GM18868 (cell line): ENCODE measurements around the gene NRSN2.

Source experiments
- ATAC-seq: cut with Tn5 transposase; IDR thresholded peaks from one replicate; pipeline ENCODE4 v1.9.1; 2021; ENCODE audit warnings: mild to moderate bottlenecking, moderate library complexity; ENCODE audit not compliant: unreplicated experiment

Gene NRSN2

DNA sequence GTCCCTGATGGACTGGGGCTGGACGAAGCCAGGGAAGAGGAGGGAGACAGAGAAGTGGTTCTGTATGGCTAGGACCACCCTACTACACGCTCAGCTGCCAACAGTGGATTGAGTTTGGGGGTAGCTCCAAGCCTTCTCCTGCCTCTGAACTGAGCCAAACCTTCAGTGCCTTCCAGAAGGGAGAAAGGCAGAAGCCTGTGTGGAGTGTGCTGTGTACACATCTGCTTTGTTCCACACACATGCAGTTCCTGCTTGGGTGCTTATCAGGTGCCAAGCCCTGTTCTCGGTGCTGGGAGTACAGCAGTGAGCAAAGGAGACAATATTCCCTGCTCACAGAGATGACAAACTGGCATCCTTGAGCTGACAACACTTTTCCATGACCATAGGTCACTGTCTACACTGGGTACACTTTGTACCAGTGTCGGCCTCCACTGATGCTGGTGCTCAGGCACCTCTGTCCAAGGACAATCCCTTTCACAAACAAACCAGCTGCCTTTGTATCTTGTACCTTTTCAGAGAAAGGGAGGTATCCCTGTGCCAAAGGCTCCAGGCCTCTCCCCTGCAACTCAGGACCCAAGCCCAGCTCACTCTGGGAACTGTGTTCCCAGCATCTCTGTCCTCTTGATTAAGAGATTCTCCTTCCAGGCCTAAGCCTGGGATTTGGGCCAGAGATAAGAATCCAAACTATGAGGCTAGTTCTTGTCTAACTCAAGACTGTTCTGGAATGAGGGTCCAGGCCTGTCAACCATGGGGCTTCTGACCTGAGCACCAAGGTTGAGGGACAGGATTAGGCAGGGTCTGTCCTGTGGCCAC is 49.9 kb downstream of the NRSN2 start:
- ATAC-seq, result no peak

GRCh38 chr20:397432-398237 is 50.7 kb downstream of the NRSN2 start:
- ATAC-seq, result no peak

GRCh38 chr20:399182-399707 is 52.3 kb downstream of the NRSN2 start:
- ATAC-seq, result no peak

DNA sequence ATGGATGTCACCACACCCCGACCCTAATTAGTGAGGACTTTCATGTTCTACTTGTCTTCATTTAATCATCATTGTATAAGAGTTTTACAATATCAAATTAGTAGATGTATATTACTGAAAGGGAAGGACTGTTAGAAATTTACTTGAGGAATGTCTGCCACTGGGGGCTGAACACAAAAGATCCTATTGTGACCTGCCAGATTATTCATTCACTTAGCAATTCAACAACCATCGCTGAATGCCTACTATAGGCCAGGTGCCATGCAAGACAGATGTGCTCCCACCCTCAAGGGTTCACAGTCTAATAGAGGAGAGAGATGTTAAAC is 53.2 kb downstream of the NRSN2 start:
- ATAC-seq, result no peak

- no peak for ATAC-seq
Observed at GRCh38 chr20:400454-401275, 53.8 kb downstream of the NRSN2 start.

GRCh38 chr20:401682-402495 is 55.0 kb downstream of the NRSN2 start:
- ATAC-seq, result no peak

DNA sequence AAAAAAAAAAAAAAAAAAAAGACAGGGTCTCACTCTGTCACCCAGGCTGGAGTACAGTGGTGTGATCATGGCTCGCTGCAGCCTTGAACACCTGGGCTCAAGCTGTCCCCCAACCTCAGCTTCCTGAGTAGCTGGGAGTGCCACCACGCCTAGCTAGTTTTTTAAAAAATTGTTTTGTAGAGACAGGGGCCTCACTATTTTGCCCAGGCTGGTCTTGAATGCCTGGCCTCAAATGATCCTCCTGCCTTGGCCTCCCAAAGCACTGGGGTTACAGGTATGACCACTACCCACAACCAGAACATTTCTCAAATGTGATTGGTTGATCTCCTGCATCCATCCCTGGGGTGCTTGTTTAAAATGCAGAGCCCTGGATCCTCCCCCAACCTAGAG is 55.6 kb downstream of the NRSN2 start:
- no peak for ATAC-seq

DNA sequence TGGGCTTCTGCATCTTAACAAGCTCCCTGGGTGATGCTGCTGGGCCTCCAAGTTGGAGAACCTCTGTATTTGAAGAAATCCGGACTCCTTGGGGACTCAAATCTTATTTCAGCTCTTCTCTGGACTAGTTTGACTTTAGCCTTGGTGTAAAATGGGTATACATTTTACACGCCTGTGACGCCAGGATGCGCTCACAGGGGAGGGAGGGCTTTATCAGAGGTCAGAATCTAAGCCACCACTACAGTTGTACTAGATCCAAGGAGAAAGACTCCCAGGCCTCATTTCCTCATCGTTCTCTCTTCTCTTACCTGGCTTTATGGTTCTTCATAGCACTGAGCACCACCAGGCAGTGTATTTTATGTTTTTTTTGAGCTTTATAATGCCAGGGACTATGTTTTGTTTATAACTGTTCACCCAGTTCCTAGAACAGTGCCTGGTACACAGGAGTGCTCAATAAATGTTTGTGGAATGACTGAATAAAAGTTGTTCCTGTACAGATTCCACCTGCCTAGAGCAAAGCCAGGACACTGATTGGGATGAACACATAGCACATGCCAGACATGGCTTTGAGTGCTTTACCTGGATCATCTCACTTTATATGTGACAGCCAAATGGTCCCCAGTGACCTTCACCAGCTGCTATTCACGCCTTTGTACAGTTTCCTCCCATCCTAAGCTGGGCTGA is 56.1 kb downstream of the NRSN2 start:
- ATAC-seq, result no peak

DNA sequence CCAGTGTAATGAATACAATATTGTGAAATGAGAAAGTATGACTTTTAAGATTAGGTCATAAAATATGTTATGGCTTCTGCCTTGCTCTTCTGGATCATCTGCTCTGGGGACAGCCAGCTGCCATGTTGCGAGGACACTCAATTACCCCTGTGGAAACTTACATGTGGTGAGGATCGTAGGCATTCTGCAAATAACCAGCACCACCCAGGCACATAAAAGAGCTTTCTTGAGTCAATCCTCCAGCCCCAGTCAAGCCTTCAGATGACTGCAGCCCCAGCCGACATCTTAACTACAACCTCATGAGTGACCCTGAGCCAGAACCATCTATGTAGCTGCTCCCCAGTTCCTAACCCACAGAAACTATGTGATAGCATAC is 56.7 kb downstream of the NRSN2 start:
- no peak for ATAC-seq

GRCh38 chr20:404088-404487 is 57.2 kb downstream of the NRSN2 start:
- ATAC-seq, result no peak
